CD4-positive, alpha-beta T cell (primary cell): ENCODE data around the gene CMIP. TPM values are rescaled to one million over a fixed set of nuclear protein-coding genes. Genes with fewer than 3 reads are reported as not detected.

Experiments used
- ATAC-seq: fragments of 200-7000 bp; cut with Tn5 transposase; one replicate; pipeline ENCODE4 v1.10.0; 2022; ENCODE audit warnings: mild to moderate bottlenecking; ENCODE audit not compliant: poor library complexity
- CTCF ChIA-PET: fragments of 350-600 bp; sonication (Branson Sonifier 250); formaldehyde crosslinking; loops from one replicate; lab custom pipeline; 2021; ENCODE audit warnings: antibody characterized with exemption, inconsistent platforms; lab: Charles Lee
- POLR2A ChIA-PET: fragments of 350-600 bp; sonication (Branson Sonifier 250); formaldehyde crosslinking; loops from one replicate; lab custom pipeline; 2021; ENCODE audit warnings: antibody characterized with exemption, inconsistent platforms; lab: Charles Lee
- DNase-seq, 14 experiments: peaks; one replicate each; pipeline ENCODE4 v3.0.0-alpha.2; 2013 to 2020; ENCODE audit warnings: mixed read lengths in 2 of 14
- H3K27ac ChIP-seq, 2 donors: one replicate each; pipeline versions ENCODE4 v1.5.1 to v1.7.0; 2013; ENCODE audit warnings: low read length in 2 of 2, low read depth in 1 of 2, mild to moderate bottlenecking in 1 of 2
- H3K27me3 ChIP-seq, 2 experiments: 1 replicate in 1 of 2; 2 replicates in 1 of 2; pipeline versions ENCODE4 v1.6.1 to v1.7.0; 2013; ENCODE audit warnings: low read length in 2 of 2, control low read depth in 1 of 2, mild to moderate bottlenecking in 1 of 2, moderate library complexity in 1 of 2; ENCODE audit not compliant: insufficient read depth in 2 of 2, control insufficient read depth in 1 of 2
- H3K36me3 ChIP-seq: one replicate; pipeline ENCODE4 v1.6.1; 2013; ENCODE audit warnings: low read length, control low read depth; ENCODE audit not compliant: insufficient read depth
- H3K4me1 ChIP-seq: one replicate; pipeline ENCODE4 v1.6.1; 2013; ENCODE audit warnings: low read length, control low read depth; ENCODE audit not compliant: insufficient read depth
- H3K4me3 ChIP-seq: one replicate; pipeline ENCODE4 v1.5.1; 2013; ENCODE audit warnings: mild to moderate bottlenecking, low read length, moderate library complexity
- H3K9me3 ChIP-seq, 2 experiments: 1 replicate in 1 of 2; 2 replicates in 1 of 2; pipeline versions ENCODE4 v1.6.1 to v1.7.0; 2013; ENCODE audit warnings: low read length in 2 of 2, mild to moderate bottlenecking in 2 of 2, control low read depth in 1 of 2, moderate library complexity in 1 of 2; ENCODE audit not compliant: control insufficient read depth in 1 of 2, insufficient read depth in 1 of 2
- H3K27ac Mint-ChIP-seq: one replicate; pipeline ENCODE4 v1.8.0; 2020; ENCODE audit warnings: mixed read lengths
- H3K27me3 Mint-ChIP-seq: one replicate; pipeline ENCODE4 v1.8.0; 2021; ENCODE audit warnings: mixed read lengths
- H3K36me3 Mint-ChIP-seq: one replicate; pipeline ENCODE4 v1.8.0; 2021; ENCODE audit warnings: low read depth, mixed read lengths
- H3K4me1 Mint-ChIP-seq: one replicate; pipeline ENCODE4 v1.8.0; 2021; ENCODE audit warnings: low read depth, mixed read lengths
- H3K4me3 Mint-ChIP-seq: one replicate; pipeline ENCODE4 v1.8.0; 2020; ENCODE audit warnings: mild to moderate bottlenecking, mixed read lengths
- H3K9me3 Mint-ChIP-seq: one replicate; pipeline ENCODE4 v1.8.0; 2020; ENCODE audit warnings: mixed read lengths
- CTCF ChIP-seq: fragments of 200-600 bp; IDR thresholded peaks from one replicate; pipeline ENCODE4 v1.8.0; 2022; ENCODE audit warnings: antibody characterized with exemption, mild to moderate bottlenecking
- intact Hi-C, 2 experiments: fragments of 100-400 bp; cut with DNase I in 1 of 2; cut with micrococcal nuclease in 1 of 2; formaldehyde crosslinking; loops; one replicate each; pipeline versions ENCODE4 v1.15.1 to v1.9.0; 2023 to 2025; cut with DNase I, micrococcal nuclease
- total RNA-seq, 174 experiments: library from RNA in 2 of 174; stranded (reverse) in 2 of 174; gene quantifications; one replicate each; pipeline ENCODE4 v1.2.3 and lab custom pipeline; 2021 to 2026

CMIP gene
- total RNA-seq, 2 experiments from 2014 or later = 33.5 to 35.3 TPM

GRCh38 chr16:81544700-81545271, 100.2 kb downstream of the CMIP start:
- CTCF ChIA-PET = no interaction called here
- H3K4me1 Mint-ChIP-seq = peaks cover 66% of the 10 kb centered on the region
- H3K9me3 Mint-ChIP-seq = no peaks in the 10 kb centered on the region
- Histone ChIP-seq H3K4me3 (no peak overlapping the region), H3K36me3 (no peaks in the 10 kb centered on the region), H3K27me3 (no peaks in the 10 kb centered on the region), H3K9me3 (no peaks in the 10 kb centered on the region), H3K4me1 (peaks cover 50% of the 10 kb centered on the region), H3K27ac (no peak overlapping the region)
- H3K4me3 Mint-ChIP-seq = no peak overlapping the region
- POLR2A ChIA-PET = no interaction called here
- intact Hi-C loops = no loop called here
- no peak for ATAC-seq
- TF ChIP-seq CTCF = no peak
- no peak for DNase-seq
- H3K36me3 Mint-ChIP-seq = no peaks in the 10 kb centered on the region
- H3K27me3 Mint-ChIP-seq = no peaks in the 10 kb centered on the region
- H3K27ac Mint-ChIP-seq = peak overlapping the region; percentile 9

GRCh38 chr16:81545470-81546250, 101.1 kb downstream of the CMIP start:
- TF ChIP-seq CTCF = no peak
- Histone ChIP-seq H3K9me3 (no peaks in the 10 kb centered on the region), H3K27ac (no peak overlapping the region), H3K27me3 (no peaks in the 10 kb centered on the region), H3K4me1 (peaks cover 57% of the 10 kb centered on the region), H3K36me3 (peaks cover 3% of the 10 kb centered on the region), H3K4me3 (no peak overlapping the region)
- ChIA-PET POLR2A (no interaction called here), CTCF (no interaction called here)
- H3K36me3 Mint-ChIP-seq = no peaks in the 10 kb centered on the region
- no peak overlapping the region for H3K4me3 Mint-ChIP-seq
- H3K4me1 Mint-ChIP-seq = peaks cover 74% of the 10 kb centered on the region
- intact Hi-C loops = no loop called here
- no peak for ATAC-seq
- H3K9me3 Mint-ChIP-seq = no peaks in the 10 kb centered on the region
- no peaks in the 10 kb centered on the region for H3K27me3 Mint-ChIP-seq
- peak overlapping the region; percentile 30 for H3K27ac Mint-ChIP-seq
- DNase-seq = peak in 2 of 14 experiments; percentile 35 to 37

GRCh38 chr16:81546781-81547180, 102.2 kb downstream of the CMIP start:
- no peaks in the 10 kb centered on the region for H3K9me3 Mint-ChIP-seq
- no peak for TF ChIP-seq CTCF
- CTCF ChIA-PET = no interaction called here
- no peak for ATAC-seq
- H3K36me3 ChIP-seq = peaks cover 3% of the 10 kb centered on the region
- H3K4me1 ChIP-seq = peaks cover 67% of the 10 kb centered on the region
- peak overlapping the region; percentile 30 for H3K27ac Mint-ChIP-seq
- H3K27me3 ChIP-seq = no peaks in the 10 kb centered on the region
- H3K27me3 Mint-ChIP-seq = no peaks in the 10 kb centered on the region
- H3K4me1 Mint-ChIP-seq = peaks cover 76% of the 10 kb centered on the region
- intact Hi-C loops = no loop called here
- no peak for DNase-seq
- H3K4me3 Mint-ChIP-seq = no peak overlapping the region
- H3K36me3 Mint-ChIP-seq = no peaks in the 10 kb centered on the region
- H3K4me3 ChIP-seq = no peak overlapping the region
- H3K27ac ChIP-seq = no peak overlapping the region
- POLR2A ChIA-PET = no interaction called here
- H3K9me3 ChIP-seq = peaks cover 0 to 4% of the 10 kb centered on the region in 2 experiments
